GM19468 (cell line): ENCODE measurements around the gene RPRD1A.
"Not testable (repeated sequence)": the region's sequence is repeated elsewhere in the genome, so short reads cannot be mapped to it uniquely, and the experiment has no call there.

Experiments used
- ATAC-seq: cut with Tn5 transposase; IDR thresholded peaks from one replicate; pipeline ENCODE4 v1.9.1; 2021; ENCODE audit warnings: mild to moderate bottlenecking, moderate library complexity, moderate number of reproducible peaks; ENCODE audit not compliant: unreplicated experiment; ENCODE audit errors: extremely low read depth

The RPRD1A gene

DNA sequence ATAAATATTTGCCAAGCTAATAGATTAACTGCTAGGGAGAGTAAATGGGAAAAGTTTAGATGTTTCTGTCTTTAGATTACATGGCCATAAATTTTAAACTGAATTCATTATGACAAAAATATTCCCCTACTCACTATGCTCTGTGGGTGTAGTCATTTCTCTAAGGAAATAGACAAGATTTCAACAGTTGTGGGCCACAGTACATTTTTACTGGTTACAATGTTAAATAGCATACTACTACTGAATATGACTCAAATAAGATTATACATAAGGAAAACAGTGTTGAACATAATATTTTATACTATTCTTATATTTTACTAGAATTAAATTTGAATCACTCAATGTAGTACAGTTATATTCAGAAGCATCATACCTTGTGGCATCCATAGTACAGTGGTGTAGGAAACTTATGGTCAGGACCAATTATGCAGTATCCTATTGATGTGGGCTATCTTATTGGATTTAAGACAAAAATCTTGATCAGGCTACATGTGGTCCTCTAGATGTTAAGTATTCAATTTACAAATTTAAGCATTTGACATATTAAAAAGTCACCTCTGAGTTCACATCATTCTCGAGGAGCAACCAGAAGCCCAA lies 33.0 kb downstream of the RPRD1A start:
- ATAC-seq: no peak

DNA sequence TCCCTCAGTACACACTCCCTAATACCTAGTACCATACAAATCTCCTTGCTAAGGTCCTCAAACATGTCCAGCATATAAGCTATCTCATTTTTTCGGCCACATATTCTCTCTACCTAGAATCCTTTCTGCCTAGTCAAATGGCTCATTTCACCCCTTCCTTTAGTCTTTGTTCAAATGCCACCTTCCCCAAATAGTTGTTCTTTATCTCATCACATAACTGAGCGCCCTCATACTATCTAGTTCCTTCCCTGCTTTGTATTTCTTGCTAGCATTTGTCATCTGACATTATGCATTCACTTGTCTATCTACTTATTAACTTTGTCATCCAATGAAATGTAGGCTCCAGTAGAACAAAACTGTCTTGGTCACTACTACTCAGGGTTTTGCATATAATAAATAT lies 35.5 kb downstream of the RPRD1A start:
- ATAC-seq: no peak

DNA sequence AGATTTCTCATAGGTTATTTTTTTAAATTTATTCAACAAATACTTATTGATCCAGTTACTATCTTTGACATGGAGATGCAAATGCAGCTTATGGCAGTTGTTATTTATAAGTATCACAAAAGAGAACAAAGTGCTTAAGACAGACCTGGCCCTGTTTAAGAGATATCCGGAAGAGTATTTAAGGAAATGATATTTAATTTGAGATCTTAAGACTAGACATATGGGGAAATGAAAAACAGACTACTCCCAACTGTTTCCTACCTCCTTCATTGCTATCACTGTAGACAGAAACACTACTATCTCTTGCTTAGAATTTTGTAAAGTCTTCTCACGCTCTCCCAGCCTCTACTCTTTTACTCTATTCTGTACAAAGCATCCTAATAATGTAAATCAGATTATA lies 36.0 kb downstream of the RPRD1A start:
- no peak for ATAC-seq

DNA sequence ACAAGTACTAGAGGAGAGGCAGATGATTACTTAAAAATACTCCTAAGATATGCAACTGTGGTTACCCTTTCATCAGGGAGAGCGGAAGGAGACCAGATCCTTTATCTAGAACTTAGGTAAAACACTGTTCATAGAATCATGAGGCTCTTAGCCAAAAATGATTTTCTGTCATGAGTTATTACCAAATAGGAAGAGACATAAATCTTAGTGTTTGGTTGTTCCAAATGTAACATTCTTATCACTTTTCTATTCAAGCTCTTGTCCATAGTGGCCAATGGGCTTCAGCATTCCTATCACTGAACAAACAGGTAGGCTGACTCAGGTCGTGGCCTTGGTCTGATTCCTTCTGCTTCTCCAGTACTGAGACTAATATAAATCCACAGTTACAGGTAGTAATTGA lies 38.5 kb downstream of the RPRD1A start:
- no peak for ATAC-seq

GRCh38 chr18:36025025-36025424 lies 42.3 kb downstream of the RPRD1A start:
- no peak for ATAC-seq

DNA sequence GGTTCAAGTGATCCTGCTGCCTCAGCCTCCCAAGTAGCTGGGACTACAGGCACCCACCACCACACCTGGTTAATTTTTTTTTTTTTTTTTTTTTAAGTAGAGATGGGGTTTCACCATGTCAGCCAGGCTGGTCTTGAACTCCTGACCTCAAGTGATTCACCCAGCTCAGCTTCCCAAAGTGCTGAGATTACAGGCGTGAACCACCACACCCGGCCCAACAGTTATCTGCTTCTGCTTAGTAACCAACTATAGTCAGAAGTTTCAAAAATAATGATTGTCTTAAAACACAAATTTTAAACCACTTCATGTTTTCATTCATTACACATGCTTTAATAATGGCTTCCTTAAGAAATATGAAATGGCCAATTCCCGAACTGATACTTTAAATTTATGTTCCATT lies 43.1 kb downstream of the RPRD1A start:
- ATAC-seq: not testable (repeated sequence)

GRCh38 chr18:36023336-36023735 lies 44.0 kb downstream of the RPRD1A start:
- no peak for ATAC-seq

DNA sequence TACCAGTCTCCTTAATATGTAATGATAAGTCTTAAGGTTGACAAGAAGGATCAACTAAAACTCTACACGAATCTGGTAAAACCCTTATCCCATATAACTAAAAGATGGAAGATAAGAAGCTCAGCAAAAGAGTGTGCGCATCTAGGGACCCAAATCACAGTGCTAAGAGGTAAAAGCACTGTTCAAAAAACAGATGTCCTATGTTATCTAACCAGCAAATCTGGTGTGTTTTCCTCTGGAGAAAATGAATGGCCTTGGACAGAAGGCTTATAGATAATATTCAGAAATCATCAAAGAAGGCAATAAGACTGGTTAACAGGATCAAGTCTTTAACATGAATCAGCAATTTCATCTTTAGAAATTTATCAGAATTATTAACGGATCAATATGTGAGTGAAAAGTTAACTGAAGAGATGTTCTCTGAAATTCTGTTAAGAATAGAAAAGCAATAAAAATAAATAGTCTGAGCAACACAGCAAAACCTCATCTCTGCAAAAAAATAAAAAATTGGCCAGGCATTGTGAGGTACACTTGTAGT lies 47.1 kb downstream of the RPRD1A start:
- ATAC-seq: no peak

DNA sequence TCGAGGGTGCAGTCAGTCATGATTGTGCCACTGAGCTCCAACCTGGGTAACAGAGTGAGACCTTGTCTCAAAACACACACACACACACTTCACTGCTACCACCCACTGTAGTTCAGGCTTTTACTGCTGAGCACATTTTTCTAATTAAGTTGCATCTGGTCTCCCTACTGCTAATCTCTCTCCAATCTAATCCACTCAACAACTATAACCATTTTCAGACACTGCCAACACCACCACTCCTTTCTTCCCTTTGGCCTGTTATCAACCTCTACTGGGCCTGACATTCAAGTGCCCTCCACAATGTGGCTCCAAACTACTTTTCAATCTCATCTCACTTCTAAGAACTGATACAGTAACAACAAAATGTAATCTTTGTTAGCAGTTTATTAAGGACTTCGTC lies 50.1 kb downstream of the RPRD1A start:
- ATAC-seq: no peak

- peak; percentile 72 for ATAC-seq
These were observed 51.7 kb downstream of the RPRD1A start for GRCh38 chr18:36015629-36016028.

GRCh38 chr18:36012891-36013290 lies 54.5 kb downstream of the RPRD1A start:
- ATAC-seq: no peak

GRCh38 chr18:36009214-36009613 lies 58.1 kb downstream of the RPRD1A start:
- ATAC-seq: no peak

DNA sequence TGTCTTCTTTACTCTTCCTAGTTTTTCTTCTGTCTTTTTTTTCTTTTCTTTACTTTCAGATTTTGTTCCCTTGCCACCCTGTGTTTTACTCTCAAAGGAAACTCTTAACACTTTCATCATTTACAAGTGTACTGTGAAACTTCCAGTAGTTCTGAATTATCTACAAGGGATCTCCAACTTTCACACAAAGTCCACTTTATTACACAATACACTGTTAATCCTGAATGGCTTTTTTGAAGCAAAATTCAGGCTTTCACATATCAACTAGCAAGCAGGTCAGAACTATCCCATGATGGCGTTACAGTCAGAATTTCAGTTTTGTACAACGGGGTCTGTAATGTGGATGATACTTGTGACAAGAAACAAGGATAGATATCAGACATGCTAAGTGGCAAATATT lies 60.4 kb downstream of the RPRD1A start:
- ATAC-seq: no peak

GRCh38 chr18:35999925-36000324 lies 67.4 kb downstream of the RPRD1A start:
- no peak for ATAC-seq

DNA sequence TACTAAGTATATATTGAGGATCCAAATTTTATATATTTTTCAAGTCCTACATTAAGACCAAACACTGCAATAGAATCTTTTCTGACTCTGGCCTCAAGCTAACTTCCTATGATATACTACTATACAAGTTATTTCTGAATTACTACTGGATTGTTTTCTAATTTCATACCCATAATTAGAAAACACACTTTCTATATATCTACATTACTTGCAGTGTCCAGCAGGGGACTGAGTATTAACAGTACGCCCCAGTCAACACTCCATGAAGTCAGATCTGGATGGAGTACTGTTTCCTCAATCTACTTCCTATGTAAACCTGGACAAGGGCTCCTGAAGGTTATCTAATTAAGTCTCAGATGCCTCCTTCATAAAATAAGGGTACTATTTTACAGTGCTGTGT lies 68.4 kb downstream of the RPRD1A start:
- no peak for ATAC-seq

DNA sequence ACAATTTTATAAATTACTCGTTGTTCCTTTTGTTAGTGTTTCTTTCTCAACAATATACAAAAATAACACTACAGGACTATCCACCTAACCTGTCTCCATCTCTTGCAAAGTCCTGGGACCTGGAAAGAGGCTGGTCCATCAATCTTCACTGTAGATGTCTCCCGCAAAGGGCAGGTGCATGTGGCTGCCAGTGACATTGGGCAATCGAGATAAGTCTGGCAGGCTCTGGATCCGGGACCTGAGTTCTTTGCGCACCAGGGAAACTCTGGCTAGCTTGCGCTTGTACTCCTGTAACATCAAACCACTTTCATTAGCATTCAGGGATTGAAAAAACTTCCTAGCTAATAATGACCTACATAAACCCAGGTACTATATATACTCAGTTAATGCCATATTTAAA lies 74.3 kb downstream of the RPRD1A start:
- no peak for ATAC-seq

DNA sequence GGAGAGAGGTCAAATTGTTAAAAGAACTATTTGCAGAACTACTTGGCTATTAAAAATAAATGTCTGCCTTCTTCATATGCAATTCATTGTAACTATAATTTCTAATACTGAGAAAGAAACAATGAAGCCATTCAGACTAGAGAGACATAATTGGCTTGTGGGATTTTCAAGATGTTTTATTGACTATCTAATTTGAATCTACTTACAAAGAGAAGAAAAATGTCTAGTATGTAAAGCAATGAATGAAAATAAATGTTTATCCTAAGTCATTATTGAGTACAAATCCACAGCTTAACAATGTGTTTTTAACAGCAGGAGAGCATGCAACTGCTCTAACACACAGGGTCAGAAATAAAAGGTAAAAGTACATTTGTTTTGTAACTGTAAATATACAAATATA lies 75.7 kb downstream of the RPRD1A start:
- no peak for ATAC-seq

DNA sequence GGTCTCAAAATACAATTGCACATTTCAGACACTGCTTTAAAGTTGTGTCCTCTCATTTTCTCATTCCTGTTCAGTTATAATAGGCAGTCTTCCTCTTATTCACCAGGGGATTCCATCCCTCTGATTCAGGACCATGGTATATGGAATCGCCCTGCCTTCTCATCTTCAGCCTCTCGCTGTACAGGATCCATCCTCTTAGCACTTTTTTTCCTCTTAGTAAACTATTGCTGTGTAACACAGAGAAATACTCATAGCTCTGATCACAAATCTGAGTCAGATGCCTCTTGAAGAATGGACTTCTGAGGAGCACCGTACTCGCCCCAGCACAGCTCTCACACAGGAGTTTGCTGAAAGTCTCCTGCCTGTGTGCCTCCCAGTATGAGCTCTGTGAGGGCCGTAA lies 83.5 kb downstream of the RPRD1A start:
- no peak for ATAC-seq

- no peak for ATAC-seq
These were observed 84.2 kb downstream of the RPRD1A start for GRCh38 chr18:35983147-35983546.

DNA sequence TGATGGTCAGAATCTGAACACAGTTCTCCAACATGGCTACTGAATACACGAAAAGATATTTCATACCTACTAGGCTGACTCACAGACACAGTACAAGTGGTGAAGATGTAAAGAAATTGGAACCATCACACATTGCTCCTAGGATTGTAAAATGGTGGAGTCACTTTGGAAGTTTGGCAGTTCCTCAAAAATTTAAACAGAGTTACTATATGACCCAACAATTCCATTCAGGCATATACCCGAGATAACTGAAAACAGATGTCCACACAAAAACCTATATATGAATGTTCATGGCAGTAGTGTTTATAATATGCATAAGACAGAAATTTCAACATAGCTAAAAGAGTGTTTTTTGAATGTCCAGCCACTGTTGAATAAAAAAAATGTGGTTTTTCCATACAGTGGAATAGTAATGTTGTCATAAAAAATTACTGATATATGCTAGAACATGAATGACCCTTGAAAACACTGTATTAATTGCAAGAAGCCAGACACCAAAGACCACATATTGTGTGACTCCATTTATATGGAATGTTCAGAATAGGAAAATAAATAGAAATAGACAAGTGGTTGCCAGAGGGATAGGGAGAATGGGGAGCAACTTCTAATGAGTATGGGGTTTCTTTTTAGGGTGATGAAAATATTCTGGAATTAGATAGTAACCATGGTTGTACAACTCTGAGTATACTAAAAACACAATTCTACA lies 84.8 kb downstream of the RPRD1A start:
- ATAC-seq: no peak

DNA sequence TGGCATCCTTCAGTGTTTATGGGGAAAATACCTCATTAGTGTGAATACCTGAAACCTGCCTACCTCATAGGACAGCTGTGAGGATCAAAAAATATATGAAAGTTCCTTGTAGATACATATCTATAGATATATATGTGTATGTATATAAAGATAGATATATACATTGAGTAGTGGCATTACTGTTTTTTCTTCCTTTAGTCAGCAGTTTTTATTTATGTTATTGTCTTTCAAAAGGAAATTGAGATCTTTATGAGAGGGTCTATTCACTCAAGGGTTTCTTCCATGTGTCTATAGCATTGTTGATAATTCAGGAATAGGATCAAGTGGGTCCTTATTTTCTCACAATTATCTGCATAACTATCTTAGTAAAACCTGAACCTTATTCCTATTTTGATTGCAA lies 88.2 kb downstream of the RPRD1A start:
- no peak for ATAC-seq

DNA sequence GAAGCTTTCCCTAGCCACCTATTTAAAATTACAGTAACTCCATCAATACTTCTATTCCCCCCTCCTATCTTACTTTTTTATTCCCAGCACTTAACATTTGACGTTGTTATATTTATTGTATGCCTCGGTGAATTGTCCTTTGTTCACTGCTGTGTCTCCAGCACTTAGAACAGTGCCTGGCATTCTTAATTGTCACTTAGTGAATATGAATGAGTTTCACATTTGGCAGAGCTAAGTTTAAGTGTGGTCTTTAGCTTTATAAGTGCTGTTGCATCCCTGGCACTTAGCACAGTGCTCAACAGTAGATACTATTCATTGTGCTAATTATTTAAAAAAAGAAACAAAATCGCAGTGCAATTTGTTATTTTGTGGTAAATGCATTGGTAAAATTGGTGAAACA lies 93.2 kb downstream of the RPRD1A start:
- ATAC-seq: no peak
